CD14-positive monocyte (primary cell): Measurements from ENCODE around the gene RNF222. TPM values are rescaled to one million over a fixed set of nuclear protein-coding genes. Genes with fewer than 3 reads are reported as not detected.
A peak's percentile ranks its signal among the peaks of the same experiment; 100 is the strongest.

ENCODE experiments used
- DNase-seq, 3 donors: peaks; one replicate each; pipeline ENCODE4 v3.0.0-alpha.2; 2011 to 2022
- H2AFZ ChIP-seq: 2 replicates; pipeline ENCODE4 v1.6.0; 2012; ENCODE audit warnings: mild to moderate bottlenecking, low read depth, low read length, inconsistent platforms; ENCODE audit not compliant: insufficient read depth, poor library complexity, severe bottlenecking
- H3K27ac ChIP-seq, 2 donors: 1 replicate in 1 of 2; 2 replicates in 1 of 2; pipeline ENCODE4 v1.5.1; 2012 to 2013; ENCODE audit warnings: low read length in 2 of 2, control low read depth in 1 of 2, inconsistent platforms in 1 of 2, low read depth in 1 of 2, mild to moderate bottlenecking in 1 of 2
- H3K27me3 ChIP-seq, 2 donors: one replicate each; pipeline versions ENCODE4 v1.6.0 to v1.6.1; 2011 to 2013; ENCODE audit warnings: low read length in 2 of 2; ENCODE audit not compliant: control insufficient read depth in 2 of 2, insufficient read depth in 2 of 2
- H3K36me3 ChIP-seq, 2 donors: replicated peaks in 1 of 2; 1 replicate in 1 of 2; 2 replicates in 1 of 2; pipeline versions ENCODE4 v1.5.1 to v1.6.1; 2012 to 2013; ENCODE audit warnings: low read length in 2 of 2, control low read depth in 1 of 2, inconsistent platforms in 1 of 2, mild to moderate bottlenecking in 1 of 2; ENCODE audit not compliant: insufficient read depth in 2 of 2, control insufficient read depth in 1 of 2
- H3K4me1 ChIP-seq, 2 donors: 1 replicate in 1 of 2; 2 replicates in 1 of 2; pipeline versions ENCODE4 v1.5.1 to v1.6.1; 2012 to 2013; ENCODE audit warnings: low read length in 2 of 2, control low read depth in 1 of 2, inconsistent platforms in 1 of 2, mild to moderate bottlenecking in 1 of 2, moderate library complexity in 1 of 2; ENCODE audit not compliant: insufficient read depth in 2 of 2, control insufficient read depth in 1 of 2
- H3K4me2 ChIP-seq: replicated peaks from 2 replicates; pipeline ENCODE3; 2012; ENCODE audit warnings: low read length, moderate library complexity, mild to moderate bottlenecking; ENCODE audit not compliant: poor library complexity, severe bottlenecking; ENCODE audit errors: extremely low read depth
- H3K4me3 ChIP-seq, 3 experiments: fragments of 200-600 bp in 1 of 3; sonication (generic) in 1 of 3; replicated peaks in 1 of 3; 1 replicate in 2 of 3; 2 replicates in 1 of 3; pipeline ENCODE4 v1.5.1; 2011 to 2013; ENCODE audit warnings: low read length in 3 of 3, mild to moderate bottlenecking in 3 of 3, control low read depth in 2 of 3, low read depth in 2 of 3, inconsistent platforms in 1 of 3, moderate library complexity in 1 of 3
- H3K79me2 ChIP-seq: 2 replicates; pipeline ENCODE4 v1.6.0; 2012; ENCODE audit warnings: mild to moderate bottlenecking, control low read depth, inconsistent platforms, low read length, moderate library complexity; ENCODE audit not compliant: insufficient read depth
- H3K9ac ChIP-seq: 2 replicates; pipeline ENCODE4 v1.6.0; 2017; ENCODE audit warnings: low read length, mild to moderate bottlenecking; ENCODE audit not compliant: insufficient read depth, poor library complexity, severe bottlenecking
- H3K9me3 ChIP-seq, 2 donors: replicated peaks in 1 of 2; 1 replicate in 1 of 2; 2 replicates in 1 of 2; pipeline versions ENCODE4 v1.5.1 to v1.6.1; 2012 to 2013; ENCODE audit warnings: low read length in 2 of 2, control low read depth in 1 of 2; ENCODE audit not compliant: control insufficient read depth in 1 of 2, insufficient read depth in 1 of 2
- H4K20me1 ChIP-seq: 2 replicates; pipeline ENCODE4 v1.6.0; 2012; ENCODE audit warnings: mild to moderate bottlenecking, low read length, control low read depth, moderate library complexity; ENCODE audit not compliant: insufficient read depth
- H3K27ac Mint-ChIP-seq, 7 donors: one replicate each; pipeline ENCODE4 v1.8.0; 2020; ENCODE audit warnings: mild to moderate bottlenecking in 7 of 7, mixed read lengths in 7 of 7, moderate library complexity in 6 of 7, inconsistent platforms in 2 of 7
- H3K27me3 Mint-ChIP-seq, 3 donors: one replicate each; pipeline ENCODE4 v1.8.0; 2021 to 2022; ENCODE audit warnings: low read depth in 3 of 3, mild to moderate bottlenecking in 3 of 3, mixed read lengths in 3 of 3, moderate library complexity in 3 of 3, inconsistent platforms in 1 of 3
- H3K36me3 Mint-ChIP-seq, 2 donors: one replicate each; pipeline ENCODE4 v1.8.0; 2020; ENCODE audit warnings: mixed read lengths in 2 of 2, inconsistent platforms in 1 of 2, mild to moderate bottlenecking in 1 of 2
- H3K4me1 Mint-ChIP-seq: one replicate; pipeline ENCODE4 v1.8.0; 2020; ENCODE audit warnings: mild to moderate bottlenecking, mixed read lengths
- H3K4me3 Mint-ChIP-seq, 2 donors: one replicate each; pipeline ENCODE4 v1.8.0; 2020; ENCODE audit warnings: mild to moderate bottlenecking in 2 of 2, mixed read lengths in 2 of 2, moderate library complexity in 1 of 2
- H3K9me3 Mint-ChIP-seq, 7 donors: one replicate each; pipeline ENCODE4 v1.8.0; 2020 to 2022; ENCODE audit warnings: mixed read lengths in 7 of 7, mild to moderate bottlenecking in 6 of 7, moderate library complexity in 6 of 7, inconsistent platforms in 2 of 7
- WGBS: methylation state at CpG from one replicate; pipeline ENCODE4 v1.1.5; 2013; ENCODE audit warnings: missing lambda C conversion rate; ENCODE audit not compliant: insufficient coverage; 5-methylcytosine and 5-hydroxymethylcytosine counted together
- intact Hi-C, 2 donors: fragments of 100-400 bp; cut with micrococcal nuclease; formaldehyde crosslinking; loops; one replicate each; pipeline versions ENCODE4 v1.15.0 to v1.15.1; 2023
- polyA plus RNA-seq, 3 donors: library from polyadenylated mRNA; depleted of rRNA in 1 of 3; unstranded in 2 of 3; stranded (reverse) in 1 of 3; fragments of 300-500 nt in 2 of 3; fragments of >200 nt in 1 of 3; fragmentation: Illumina TruSeq in 2 of 3; gene quantifications; 1 replicate in 2 of 3; 2 replicates in 1 of 3; pipeline ENCODE4 v1.2.3, GENCODE V29; 2012 to 2021
- TF ChIP-seq, protein P1 (sequence below): fragments of 200-600 bp; IDR thresholded peaks from one replicate; pipeline ENCODE4 v1.8.0; 2022; ENCODE audit warnings: antibody characterized with exemption, mild to moderate bottlenecking

The RNF222 gene
- polyA plus RNA-seq, 3 donors, result not detected

- no peak overlapping the region for H3K27ac ChIP-seq
- H3K9ac ChIP-seq, result no peak overlapping the region
- Mint-ChIP-seq H3K36me3 (peaks cover 17 to 20% of the 10 kb centered on the region in 2 donors), H3K4me1 (peaks cover 34% of the 10 kb centered on the region), H3K9me3 (no peaks in the 10 kb centered on the region), H3K27ac (peak overlapping the region in 1 of 7 donors; percentile 74), H3K27me3 (no peaks in the 10 kb centered on the region), H3K4me3 (peak overlapping the region in 1 of 2 donors; percentile 64)
- no peak overlapping the region for H3K4me2 ChIP-seq
- no peak overlapping the region for H2AFZ ChIP-seq
- peaks cover 17 to 18% of the 10 kb centered on the region in 2 donors for H3K36me3 ChIP-seq
- H3K27me3 ChIP-seq, result no peaks in the 10 kb centered on the region
- no peak for DNase-seq
- peaks cover 28 to 34% of the 10 kb centered on the region in 2 donors for H3K4me1 ChIP-seq
- WGBS, result 86% methylated on average over 6 of the region's 12 CpGs
- H4K20me1 ChIP-seq, result peaks cover 23% of the 10 kb centered on the region
- TF ChIP-seq, protein P1, sequence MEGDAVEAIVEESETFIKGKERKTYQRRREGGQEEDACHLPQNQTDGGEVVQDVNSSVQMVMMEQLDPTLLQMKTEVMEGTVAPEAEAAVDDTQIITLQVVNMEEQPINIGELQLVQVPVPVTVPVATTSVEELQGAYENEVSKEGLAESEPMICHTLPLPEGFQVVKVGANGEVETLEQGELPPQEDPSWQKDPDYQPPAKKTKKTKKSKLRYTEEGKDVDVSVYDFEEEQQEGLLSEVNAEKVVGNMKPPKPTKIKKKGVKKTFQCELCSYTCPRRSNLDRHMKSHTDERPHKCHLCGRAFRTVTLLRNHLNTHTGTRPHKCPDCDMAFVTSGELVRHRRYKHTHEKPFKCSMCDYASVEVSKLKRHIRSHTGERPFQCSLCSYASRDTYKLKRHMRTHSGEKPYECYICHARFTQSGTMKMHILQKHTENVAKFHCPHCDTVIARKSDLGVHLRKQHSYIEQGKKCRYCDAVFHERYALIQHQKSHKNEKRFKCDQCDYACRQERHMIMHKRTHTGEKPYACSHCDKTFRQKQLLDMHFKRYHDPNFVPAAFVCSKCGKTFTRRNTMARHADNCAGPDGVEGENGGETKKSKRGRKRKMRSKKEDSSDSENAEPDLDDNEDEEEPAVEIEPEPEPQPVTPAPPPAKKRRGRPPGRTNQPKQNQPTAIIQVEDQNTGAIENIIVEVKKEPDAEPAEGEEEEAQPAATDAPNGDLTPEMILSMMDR, result no peak
- H3K9me3 ChIP-seq, result no peaks in the 10 kb centered on the region
- H3K79me2 ChIP-seq, result peaks cover 31% of the 10 kb centered on the region
- H3K4me3 ChIP-seq, result no peak overlapping the region
- intact Hi-C loops, result loop anchor here (5.0 to 10.0 kb wide), 3 partner anchors 52 to 400 kb away; partner anchors contain the start of genes CCDC42 (in 2 of the 2) and NDEL1 (in 1 of the 2)
These were observed 12.7 kb downstream of the RNF222 start for GRCh38 chr17:8384801-8385378.

- Histone ChIP-seq H3K27me3 (no peaks in the 10 kb centered on the region), H2AFZ (peak within 1 kb of the TSS; percentile 94), H3K9ac (peak within 1 kb of the TSS; percentile 80), H4K20me1 (peaks cover 39% of the 10 kb centered on the region), H3K36me3 (peaks cover 33 to 34% of the 10 kb centered on the region in 2 donors), H3K4me3 (peak within 1 kb of the TSS; percentile 72 to 89 (median 74)), H3K9me3 (no peaks in the 10 kb centered on the region), H3K27ac (peak within 1 kb of the TSS; percentile 60 to 79), H3K79me2 (peaks cover 38% of the 10 kb centered on the region), H3K4me1 (peaks cover 28 to 34% of the 10 kb centered on the region in 2 donors), H3K4me2 (peak within 1 kb of the TSS; percentile 97)
- DNase-seq, result peak; percentile 96 to 99 (median 97)
- under 1% methylated on average over 47 of the region's 55 CpGs for WGBS
- H3K36me3 Mint-ChIP-seq, result peaks cover 33 to 36% of the 10 kb centered on the region in 2 donors
- H3K9me3 Mint-ChIP-seq, result no peaks in the 10 kb centered on the region
- H3K27ac Mint-ChIP-seq, result peak within 1 kb of the TSS; percentile 89 to 95 (median 93)
- H3K27me3 Mint-ChIP-seq, result no peaks in the 10 kb centered on the region
- intact Hi-C loops, result loop anchor here (5.0 to 10.0 kb wide), 3 partner anchors 54 to 402 kb away; partner anchors contain the start of genes CCDC42 (in 2 of the 2) and NDEL1 (in 1 of the 2)
- peak within 1 kb of the TSS; percentile 95 to 98 for H3K4me3 Mint-ChIP-seq
- peaks cover 34% of the 10 kb centered on the region for H3K4me1 Mint-ChIP-seq
- TF ChIP-seq, protein P1, result peak; percentile 100
These were observed 14.3 kb downstream of the RNF222 start, which contains the start of gene RPL26 for GRCh38 chr17:8383143-8383822. TSS of gene RPL26 (minus strand) at chr17:8383193. CDS start at chr17:8382310, 883 bp downstream.
